ENCODE measurements around the gene METTL24.

METTL24 gene, protein sequence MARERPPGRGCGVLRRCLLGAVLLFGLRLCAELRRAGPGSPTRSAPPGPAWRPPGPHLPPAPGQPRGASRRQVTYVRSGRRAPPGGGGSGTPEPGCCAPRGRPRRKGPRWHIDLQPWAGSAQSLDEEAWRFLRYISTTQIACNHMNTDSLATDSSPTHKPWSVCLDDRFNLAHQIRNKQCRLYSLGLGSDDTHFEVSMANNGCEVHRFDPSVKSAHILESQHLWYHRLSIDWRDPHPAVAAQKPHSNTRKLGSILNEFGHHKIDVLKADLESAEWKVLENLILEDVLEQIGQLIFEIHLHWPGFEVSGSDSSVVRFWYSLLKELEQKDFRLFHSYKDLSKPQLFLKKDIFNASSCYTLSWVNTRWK

DNA sequence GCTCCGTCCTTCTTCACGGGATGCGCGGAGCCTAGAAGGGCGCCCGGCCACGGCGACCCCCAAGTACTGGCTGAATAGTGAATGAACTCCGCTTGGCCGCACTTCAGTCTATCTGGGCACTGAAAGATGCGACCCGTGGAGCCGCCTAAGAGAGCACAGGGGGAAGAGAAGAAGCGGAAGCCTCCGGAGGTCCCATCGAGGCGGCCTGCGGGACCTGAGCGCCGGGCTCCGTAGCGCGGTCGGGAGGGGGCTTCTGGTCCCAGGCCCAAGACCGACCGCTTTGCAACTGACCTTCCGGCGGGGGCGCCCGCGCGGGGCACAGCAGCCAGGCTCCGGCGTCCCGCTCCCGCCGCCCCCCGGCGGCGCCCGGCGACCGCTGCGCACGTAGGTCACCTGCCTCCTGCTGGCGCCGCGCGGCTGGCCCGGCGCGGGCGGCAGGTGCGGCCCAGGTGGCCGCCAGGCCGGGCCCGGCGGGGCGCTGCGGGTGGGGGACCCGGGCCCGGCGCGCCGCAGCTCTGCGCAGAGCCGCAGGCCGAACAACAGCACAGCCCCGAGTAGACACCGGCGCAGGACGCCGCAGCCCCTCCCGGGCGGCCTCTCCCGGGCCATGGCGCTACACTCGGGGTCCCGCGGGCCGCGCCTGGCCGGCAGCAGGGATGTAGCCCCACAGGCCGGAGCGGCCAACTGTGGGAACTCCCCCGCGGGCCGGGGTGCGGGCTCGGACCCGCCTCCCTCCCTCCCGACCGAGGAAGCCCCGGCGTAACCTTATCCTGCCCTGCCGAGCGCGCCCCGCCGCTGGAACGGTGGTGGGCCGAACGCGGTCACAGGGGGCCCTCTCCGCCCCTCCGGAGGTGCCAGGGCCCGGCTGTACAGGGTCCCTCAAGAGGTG is at the start of gene METTL24:
Gene METTL24 (minus strand): TSS at position 686 of the 889 bp plus-strand sequence. CDS start 77 bp downstream, at position 609.
- Histone ChIP-seq H3K4me1 (ENCODE audit: control insufficient read depth in 1 of 2, insufficient read depth in 1 of 2, low read depth in 1 of 2, low read length in 1 of 2) (peaks cover 0 to 12% of the 10 kb centered on the region in 2 experiments), H3K27me3 (peaks cover 84% of the 10 kb centered on the region), H3K36me3 (no peaks in the 10 kb centered on the region), H3K27ac (no peak within 1 kb of the TSS), H3K4me3 (ENCODE audit: low read depth in 1 of 2, low read length in 1 of 2) (peak within 1 kb of the TSS in 1 of 2 experiments; percentile 10), H3K9me3 (no peaks in the 10 kb centered on the region)
- TF ChIP-seq, protein P1, sequence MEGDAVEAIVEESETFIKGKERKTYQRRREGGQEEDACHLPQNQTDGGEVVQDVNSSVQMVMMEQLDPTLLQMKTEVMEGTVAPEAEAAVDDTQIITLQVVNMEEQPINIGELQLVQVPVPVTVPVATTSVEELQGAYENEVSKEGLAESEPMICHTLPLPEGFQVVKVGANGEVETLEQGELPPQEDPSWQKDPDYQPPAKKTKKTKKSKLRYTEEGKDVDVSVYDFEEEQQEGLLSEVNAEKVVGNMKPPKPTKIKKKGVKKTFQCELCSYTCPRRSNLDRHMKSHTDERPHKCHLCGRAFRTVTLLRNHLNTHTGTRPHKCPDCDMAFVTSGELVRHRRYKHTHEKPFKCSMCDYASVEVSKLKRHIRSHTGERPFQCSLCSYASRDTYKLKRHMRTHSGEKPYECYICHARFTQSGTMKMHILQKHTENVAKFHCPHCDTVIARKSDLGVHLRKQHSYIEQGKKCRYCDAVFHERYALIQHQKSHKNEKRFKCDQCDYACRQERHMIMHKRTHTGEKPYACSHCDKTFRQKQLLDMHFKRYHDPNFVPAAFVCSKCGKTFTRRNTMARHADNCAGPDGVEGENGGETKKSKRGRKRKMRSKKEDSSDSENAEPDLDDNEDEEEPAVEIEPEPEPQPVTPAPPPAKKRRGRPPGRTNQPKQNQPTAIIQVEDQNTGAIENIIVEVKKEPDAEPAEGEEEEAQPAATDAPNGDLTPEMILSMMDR (IDR thresholded peaks at IDR 0.05) = no peak

DNA sequence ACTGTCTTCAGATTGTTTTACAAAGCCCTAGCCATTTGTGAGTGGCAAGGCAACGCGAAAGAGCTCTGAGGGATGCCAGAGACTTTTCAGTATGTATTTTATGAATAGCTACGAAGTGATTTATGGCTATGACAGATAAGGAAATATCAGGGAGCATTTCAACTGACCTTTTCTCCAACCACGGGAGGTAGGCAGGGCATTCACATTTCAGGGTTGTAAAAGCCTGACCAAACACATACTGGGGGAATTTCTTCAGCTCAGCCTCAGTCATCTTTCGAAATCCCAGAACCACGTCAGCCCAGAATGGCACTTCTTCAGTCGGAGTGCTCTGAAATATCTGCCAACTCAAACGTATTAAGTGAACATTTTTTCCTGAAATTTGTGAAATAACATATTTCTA is 46.5 kb upstream of the METTL24 start:
- H3K4me3 ChIP-seq (ENCODE audit: low read depth in 1 of 2, low read length in 1 of 2) = no peak overlapping the region
- TF ChIP-seq, protein P1 (IDR thresholded peaks at IDR 0.05) = no peak
- H3K36me3 ChIP-seq = no peaks in the 10 kb centered on the region
- H3K9me3 ChIP-seq = no peaks in the 10 kb centered on the region
- no peaks in the 10 kb centered on the region for H3K4me1 ChIP-seq (ENCODE audit: control insufficient read depth in 1 of 2, insufficient read depth in 1 of 2, low read depth in 1 of 2, low read length in 1 of 2)
- no peak overlapping the region for H3K27ac ChIP-seq
- no peaks in the 10 kb centered on the region for H3K27me3 ChIP-seq

DNA sequence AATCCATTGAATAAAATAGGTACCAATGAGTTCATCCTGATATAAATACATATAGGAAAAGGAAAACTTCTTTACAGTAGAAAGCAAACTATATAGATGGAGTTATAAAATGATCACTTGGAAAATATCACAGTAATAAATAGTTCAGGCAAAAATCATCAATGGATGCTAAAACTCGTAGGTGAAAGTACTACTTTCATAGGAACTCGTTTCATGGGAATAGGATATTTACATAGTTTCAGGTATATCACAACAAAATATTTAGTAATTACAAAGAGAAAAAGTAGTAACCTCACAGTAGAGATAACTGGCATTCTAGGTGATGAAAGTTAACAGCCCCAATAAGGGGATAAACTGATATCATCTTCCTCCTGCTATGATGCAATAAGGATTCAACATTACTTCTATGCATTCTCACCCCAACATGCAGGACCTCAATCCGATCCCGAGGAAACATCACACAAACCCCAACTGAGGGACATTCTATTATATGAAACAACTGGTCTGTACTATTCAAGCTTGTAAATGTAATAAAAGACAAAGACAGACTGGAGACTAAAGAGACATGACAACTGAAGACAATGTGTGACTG is 43.5 kb upstream of the METTL24 start:
- no peaks in the 10 kb centered on the region for H3K27me3 ChIP-seq
- no peaks in the 10 kb centered on the region for H3K4me1 ChIP-seq (ENCODE audit: control insufficient read depth in 1 of 2, insufficient read depth in 1 of 2, low read depth in 1 of 2, low read length in 1 of 2)
- no peaks in the 10 kb centered on the region for H3K9me3 ChIP-seq
- no peak overlapping the region for H3K4me3 ChIP-seq (ENCODE audit: low read depth in 1 of 2, low read length in 1 of 2)
- no peak overlapping the region for H3K27ac ChIP-seq
- H3K36me3 ChIP-seq = no peaks in the 10 kb centered on the region
- TF ChIP-seq, protein P1 (IDR thresholded peaks at IDR 0.05) = no peak

DNA sequence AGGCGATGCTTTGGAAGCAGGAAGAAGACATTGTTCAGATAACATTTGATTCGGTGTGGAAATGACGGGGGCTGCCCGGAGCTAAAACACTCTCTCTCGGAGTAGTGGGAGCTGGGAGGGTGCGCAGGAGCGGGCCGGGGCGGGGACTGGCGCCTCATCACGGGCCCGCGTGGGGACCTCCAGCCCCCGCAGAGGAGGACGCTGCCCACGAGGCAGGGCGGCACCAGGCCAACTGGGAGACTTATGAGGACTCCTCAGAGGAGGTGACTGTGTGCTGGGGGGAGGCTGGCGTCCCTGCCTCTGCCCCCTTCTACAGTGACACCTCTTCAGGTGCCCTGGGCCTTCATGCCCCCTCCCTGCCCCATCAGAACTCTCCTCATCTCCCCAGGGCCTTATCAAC is 42.1 kb upstream of the METTL24 start:
- no peak overlapping the region for H3K27ac ChIP-seq
- TF ChIP-seq, protein P1 (IDR thresholded peaks at IDR 0.05) = no peak
- no peaks in the 10 kb centered on the region for H3K27me3 ChIP-seq
- H3K36me3 ChIP-seq = no peaks in the 10 kb centered on the region
- no peaks in the 10 kb centered on the region for H3K4me1 ChIP-seq (ENCODE audit: control insufficient read depth in 1 of 2, insufficient read depth in 1 of 2, low read depth in 1 of 2, low read length in 1 of 2)
- H3K4me3 ChIP-seq (ENCODE audit: low read depth in 1 of 2, low read length in 1 of 2) = no peak overlapping the region
- no peaks in the 10 kb centered on the region for H3K9me3 ChIP-seq

DNA sequence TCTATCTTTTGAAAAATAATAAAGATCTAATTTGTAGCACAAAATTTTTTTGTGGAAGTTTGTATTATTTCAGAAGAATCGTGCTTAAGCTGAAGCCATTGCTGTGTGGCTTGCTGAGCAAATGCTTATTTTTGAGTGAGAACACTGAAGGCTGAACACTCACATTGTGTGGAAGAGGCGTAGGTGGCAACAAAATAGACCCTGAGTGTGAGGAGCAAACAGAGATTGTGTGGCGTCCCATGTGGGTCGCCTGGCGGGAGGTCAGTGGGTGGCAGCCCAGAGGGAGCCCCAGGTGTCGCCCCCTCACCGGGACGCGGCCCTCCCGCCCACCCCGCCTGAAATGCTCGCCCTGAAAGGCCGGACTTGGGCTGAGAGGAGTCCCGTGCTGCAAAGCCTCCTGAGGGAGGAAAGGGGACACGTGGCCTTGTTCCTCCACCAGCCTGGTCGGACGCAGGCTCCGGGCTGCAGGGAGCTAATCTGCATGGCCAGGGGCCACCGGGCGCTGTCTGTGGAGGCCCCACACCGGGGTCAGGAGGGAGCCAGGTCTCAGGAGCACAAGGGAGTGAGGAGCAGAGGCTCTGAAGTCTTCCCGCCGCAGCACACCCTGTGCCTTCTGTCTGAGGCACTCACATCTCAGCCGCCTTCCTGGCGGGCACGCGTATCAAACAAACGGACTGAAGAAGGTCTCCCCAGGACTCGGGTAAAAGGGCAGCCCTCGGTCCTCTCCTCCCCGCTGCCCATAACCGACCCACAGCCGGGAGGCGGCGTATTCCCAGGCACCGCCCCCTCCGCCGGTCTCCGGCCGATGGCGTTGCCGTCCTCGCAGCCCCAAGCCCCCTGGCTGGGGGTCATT is 41.3 kb upstream of the METTL24 start:
- H3K4me3 ChIP-seq (ENCODE audit: low read depth in 1 of 2, low read length in 1 of 2) = no peak overlapping the region
- H3K27ac ChIP-seq = no peak overlapping the region

More for the DNA sequence above, 41.3 kb upstream of the METTL24 start:
- Histone ChIP-seq H3K36me3 (no peaks in the 10 kb centered on the region), H3K27me3 (no peaks in the 10 kb centered on the region), H3K4me1 (ENCODE audit: control insufficient read depth in 1 of 2, insufficient read depth in 1 of 2, low read depth in 1 of 2, low read length in 1 of 2) (no peaks in the 10 kb centered on the region), H3K9me3 (no peaks in the 10 kb centered on the region)
- TF ChIP-seq, protein P1 (IDR thresholded peaks at IDR 0.05) = no peak
